ENCODE data around the gene NOTO.

The NOTO gene

GRCh38 chr2:73258913-73259215 is 56.5 kb downstream of the NOTO start:
- DNase-seq = no peak

GRCh38 chr2:73259276-73259675 is 56.9 kb downstream of the NOTO start:
- DNase-seq = no peak

GRCh38 chr2:73259704-73260337 is 57.4 kb downstream of the NOTO start:
- DNase-seq = no peak

- no peak for DNase-seq
Observed at GRCh38 chr2:73260338-73260984, 58.1 kb downstream of the NOTO start.

Measured in stimulated activated CD4-positive, alpha-beta T cell treated with anti-CD3 and anti-CD28 coated beads, Interleukin-12 subunit alpha, Interleukin-12 subunit beta, amount 100 ng/mL, for 4 hours (primary cell).